NCI-H1417 treated with DMSO at 0.1 percent for 48 hours (cell line): Measurements from ENCODE around the gene TNNC1.

ENCODE experiments used
- DNase-seq: peaks from one replicate; lab custom pipeline; 2025; lab: John Stamatoyannopoulos, UW

Gene TNNC1

DNA sequence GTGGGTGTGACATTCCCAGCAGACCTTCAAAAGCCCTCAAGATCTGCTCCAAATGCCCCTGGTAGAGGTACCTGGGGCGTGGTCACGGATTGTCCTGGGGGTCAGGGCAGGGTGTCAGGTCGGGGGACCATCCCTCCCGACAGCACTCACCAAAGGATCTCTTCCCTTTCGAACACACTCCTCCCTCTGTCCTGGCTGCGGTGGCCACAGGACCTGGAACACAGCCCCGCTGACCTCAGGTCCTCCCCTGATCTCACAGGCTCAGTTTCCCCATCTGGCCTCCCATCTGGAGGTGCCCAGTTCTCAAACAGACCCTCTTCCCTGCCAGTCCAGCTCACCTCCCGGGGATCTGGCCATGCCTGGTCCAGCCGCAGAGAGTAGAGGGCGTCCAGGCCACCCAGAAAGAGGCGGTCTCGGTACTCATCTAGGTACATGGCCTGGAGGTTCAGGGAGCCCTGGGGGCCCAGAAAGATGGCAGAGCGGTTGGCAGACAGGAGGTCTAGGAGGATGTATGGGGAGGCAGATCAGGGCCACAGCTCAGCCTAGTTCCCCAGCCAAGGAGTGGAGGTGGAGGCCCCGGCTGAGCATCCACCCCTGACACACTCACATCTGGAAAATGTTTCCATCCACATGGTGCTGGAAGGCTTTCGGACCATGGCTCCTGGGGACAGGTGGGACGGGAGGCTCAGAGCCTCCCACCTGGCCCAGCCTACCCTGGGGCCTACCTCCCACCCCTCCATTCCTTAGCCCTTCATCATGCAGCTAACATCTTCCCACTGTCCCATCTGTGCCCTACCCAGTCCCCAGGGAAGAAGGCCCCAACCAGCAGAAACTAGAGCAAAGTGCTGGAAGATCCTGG lies 11.2 kb downstream of the TNNC1 start:
- no peak for DNase-seq

- no peak for DNase-seq
Observed at GRCh38 chr3:52441772-52442332, 12.0 kb downstream of the TNNC1 start.

GRCh38 chr3:52441091-52441771 lies 12.6 kb downstream of the TNNC1 start:
- DNase-seq = no peak

DNA sequence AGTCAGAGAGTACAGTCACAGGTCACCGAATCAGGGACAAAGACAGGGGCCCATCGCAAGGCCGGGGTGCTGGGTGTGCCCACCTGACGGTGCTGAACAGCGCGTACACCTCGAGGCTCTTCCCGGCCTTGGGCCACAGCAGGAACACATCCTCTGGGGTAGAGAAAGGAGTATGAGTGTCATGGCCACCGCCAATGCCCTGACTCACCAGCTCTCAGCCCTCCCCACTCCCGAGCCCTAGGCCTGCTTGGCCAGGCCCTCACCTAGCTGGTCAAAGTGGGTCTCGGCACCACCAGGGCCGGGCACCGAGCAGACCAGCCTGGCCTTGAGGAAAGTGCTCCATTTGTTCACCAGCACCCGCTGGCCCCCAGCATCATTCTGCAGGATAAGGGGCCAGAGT lies 13.2 kb downstream of the TNNC1 start:
- DNase-seq = no peak

DNA sequence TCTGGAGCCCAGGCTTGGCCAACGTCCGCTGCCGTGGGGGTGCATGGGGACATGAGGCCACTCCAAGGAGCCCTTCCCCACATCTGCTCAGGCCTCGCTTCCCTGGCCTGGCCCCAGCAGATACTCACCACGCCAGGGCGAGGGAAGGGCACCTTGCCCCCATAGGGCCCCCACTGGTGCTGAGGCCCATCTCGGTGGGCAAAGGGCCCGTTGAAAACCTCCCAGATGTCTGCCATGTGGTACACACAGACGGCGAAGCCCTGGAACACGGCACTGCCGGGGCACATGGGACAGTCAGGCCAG lies 13.6 kb downstream of the TNNC1 start:
- DNase-seq = no peak

DNA sequence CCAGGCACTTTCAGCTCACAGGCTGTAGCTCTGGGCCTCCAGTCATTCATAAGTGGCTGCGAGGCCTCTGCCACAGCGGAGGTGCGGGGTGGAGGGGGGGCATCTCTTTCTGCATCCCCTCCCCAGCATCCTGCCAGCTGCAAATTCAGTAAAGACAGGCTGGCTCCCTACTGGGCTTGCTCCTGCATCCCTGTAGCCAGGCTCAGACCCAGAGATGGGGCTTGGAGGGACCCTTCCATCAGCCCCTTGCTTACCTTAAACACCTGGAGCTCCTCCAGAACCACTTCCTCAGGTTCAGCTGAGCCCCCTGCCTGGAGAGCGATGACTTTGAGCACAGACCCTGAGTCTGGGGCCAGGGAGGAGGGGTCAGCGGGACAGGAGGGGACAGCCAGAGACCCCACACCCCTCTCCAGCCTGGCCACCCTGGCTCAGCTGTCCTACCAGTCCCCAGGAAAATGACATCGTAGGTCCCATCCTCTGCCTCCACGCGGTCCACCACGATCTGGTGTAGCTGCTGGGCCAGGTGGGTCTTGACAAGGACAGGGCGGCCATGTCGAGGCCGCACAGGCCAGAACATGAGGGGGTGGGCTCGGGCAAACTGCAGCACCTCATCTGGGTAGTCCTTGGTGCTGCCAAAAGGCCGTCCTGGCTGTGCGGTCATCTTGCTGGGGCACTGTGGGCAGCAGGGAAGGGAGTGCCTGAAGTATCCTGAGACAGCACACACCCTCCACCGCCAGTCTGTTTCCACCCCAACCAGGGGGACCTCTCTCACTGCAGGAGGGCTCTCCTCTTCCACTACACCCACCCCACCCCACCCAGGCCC lies 14.2 kb downstream of the TNNC1 start:
- no peak for DNase-seq

GRCh38 chr3:52438579-52439425 lies 15.0 kb downstream of the TNNC1 start:
- DNase-seq = no peak

- DNase-seq = no peak
Observed at GRCh38 chr3:52438104-52438376, 15.8 kb downstream of the TNNC1 start.

DNA sequence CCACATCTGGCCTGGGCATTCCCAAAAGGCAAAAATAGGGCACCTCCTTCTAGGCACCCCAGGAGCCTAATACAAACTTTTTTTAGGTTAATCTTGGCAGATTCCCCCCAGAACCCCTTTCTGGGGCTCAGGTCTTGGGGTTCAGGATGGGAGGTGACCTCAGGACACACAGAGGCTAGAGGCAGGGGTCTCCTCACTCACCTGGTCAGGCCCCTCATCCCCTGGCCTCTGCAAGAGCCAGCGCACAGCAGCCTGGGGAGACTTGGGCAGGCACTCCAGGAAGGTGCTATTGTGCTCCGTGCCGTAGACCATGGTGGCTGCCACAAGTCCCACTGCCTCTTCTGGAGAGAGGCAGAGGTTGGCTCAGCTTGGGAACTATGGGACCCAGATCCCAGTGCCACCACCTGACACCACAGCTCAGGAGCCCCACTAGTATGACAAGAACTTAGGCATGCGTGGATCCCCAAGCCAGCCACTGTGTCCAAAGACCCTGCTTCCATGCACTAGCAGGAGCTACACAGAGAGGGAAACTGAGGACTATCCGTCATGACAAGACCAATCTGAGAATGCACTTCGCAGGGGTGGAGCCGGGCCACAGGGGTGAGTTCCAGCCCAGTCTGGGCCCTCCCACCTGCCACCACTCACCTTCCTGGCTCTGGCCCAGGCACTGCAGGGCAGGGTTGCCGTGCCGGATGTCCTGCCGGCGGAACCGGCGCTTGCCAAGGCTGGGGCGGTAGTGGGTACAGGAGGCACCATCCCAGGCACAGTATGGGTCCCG lies 16.3 kb downstream of the TNNC1 start:
- no peak for DNase-seq

DNA sequence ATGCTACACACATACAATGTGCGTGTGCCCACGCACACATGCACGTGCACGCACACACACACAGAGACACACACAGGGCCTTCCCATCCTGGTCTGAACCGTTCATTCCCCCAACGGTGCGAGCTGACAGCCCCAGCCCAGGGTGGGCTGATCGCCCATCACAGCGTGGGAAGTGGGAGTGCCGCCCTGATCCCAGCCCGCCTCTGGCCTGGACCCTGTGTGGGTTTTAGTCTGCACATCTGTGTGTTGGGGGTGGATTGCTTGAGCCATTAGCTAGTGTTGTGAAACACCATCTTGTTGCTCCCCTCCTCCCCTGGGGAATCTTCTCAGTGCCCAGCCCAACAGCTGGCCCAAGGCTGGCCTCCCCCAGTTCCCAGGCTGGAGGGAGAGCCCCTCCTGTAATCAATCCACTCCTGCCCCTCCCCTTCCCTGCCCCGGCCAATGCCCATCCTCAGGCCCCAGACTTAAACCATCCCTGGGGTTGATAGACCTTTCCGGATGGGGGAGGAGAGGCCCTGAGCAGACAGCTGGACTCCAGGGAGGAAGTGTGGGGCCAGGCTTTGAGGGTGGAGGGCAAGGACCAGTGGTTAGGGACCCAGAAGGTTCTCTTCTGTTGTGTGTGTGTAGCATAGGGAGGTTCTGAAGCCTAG lies 17.2 kb downstream of the TNNC1 start:
- DNase-seq = no peak

DNA sequence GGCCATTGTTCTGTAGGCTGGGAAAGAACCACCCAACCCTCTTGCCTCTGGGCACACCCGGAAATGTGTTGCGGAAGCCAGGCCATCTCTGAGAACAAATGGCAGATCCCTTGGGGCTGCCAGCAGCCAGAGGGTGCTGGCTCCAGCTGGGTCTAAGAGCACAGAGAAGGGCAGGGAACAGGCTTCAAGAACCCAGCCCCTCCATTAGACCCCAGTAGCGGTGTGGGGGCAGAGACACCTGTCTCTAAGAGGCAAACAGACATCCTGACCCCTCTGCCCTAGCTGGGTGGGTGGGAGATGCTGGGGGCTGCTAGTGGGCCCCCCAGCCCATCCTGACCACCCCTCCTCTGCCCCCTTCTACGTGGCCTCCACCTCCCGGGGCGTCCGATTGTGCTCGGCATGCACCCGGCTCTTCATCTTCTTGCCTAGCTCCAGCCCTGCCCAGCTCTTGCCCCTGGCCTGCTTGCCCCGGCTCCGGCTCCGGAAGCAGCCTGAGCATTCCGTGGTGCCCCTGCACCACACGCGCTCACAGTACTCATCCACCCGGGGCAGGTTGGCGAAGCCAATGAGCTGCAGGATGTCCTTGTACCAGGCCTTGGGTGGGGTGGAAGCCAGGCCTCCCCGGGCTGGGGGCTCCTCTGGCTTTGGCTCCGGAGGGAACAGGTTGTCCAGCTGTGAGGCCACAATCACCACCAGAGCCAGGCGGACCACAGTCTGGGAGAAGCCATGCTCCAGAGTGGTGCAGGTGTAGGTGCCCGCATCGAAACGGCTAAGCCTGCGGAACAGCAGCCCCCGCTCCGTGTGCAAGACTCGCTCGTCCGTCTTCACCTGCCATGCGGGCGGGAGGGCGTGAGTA lies 18.4 kb downstream of the TNNC1 start:
- DNase-seq = no peak

- DNase-seq = no peak
Observed at GRCh38 chr3:52434491-52435115, 19.2 kb downstream of the TNNC1 start.

GRCh38 chr3:52433996-52434479 lies 19.8 kb downstream of the TNNC1 start:
- no peak for DNase-seq

GRCh38 chr3:52433328-52433995 lies 20.4 kb downstream of the TNNC1 start:
- DNase-seq = no peak

DNA sequence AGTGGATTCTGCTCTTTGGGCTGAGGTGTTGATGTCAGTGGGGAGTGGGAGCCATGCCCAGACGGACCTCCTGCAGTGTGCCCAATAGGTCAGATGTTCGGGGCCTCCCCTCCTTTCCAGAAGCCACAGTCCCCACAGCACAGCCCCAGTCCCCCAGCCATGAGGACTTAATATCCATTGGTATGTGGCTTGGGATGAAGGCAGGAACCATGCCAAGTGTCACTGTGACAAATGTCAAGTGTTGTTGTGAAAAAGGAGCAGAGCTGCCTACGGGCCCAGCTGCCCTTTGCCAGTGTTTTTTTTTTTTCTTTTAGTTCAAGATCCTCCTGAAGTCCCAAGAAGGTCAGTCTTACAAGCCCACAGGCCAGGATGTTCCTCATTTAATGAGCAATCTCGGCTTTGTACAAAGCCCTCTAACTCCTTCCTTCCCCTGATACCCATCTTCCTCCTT lies 21.1 kb downstream of the TNNC1 start:
- DNase-seq = no peak

GRCh38 chr3:52432225-52432624 lies 21.6 kb downstream of the TNNC1 start:
- no peak for DNase-seq

- DNase-seq = no peak
Observed at GRCh38 chr3:52431459-52432223, 22.2 kb downstream of the TNNC1 start.

DNA sequence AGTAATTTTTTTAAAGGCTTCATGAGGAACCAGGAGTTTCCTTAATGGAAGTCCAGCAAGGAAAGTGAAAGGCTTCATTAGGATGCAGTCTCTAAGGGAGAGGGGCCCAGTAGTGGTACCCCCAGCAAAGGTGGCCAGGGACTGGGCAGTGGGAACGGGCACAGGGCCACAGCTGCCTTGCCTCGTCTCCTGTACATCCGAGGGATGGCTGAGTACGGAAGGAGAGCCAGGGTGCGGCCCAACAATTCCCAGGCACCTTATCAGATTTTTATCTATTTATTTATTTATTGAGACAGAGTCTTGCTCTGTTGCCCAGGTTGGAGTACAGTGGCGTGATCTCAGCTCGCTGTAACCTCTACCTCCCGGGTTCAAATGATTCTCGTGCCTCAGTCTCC lies 23.4 kb downstream of the TNNC1 start:
- DNase-seq = no peak
